UCSD-AML1 (cell line): Measurements from ENCODE around the gene PBX4.
"Not testable (repeated sequence)": the region's sequence is repeated elsewhere in the genome, so short reads cannot be mapped to it uniquely, and the experiment has no call there.

Experiments
- DNase-seq: peaks from one replicate; lab custom pipeline; 2025; ENCODE audit not compliant: unreplicated experiment; lab: John Stamatoyannopoulos, UW

The PBX4 gene

GRCh38 chr19:19618219-19619051 is at the start of gene PBX4:
TSS of gene PBX4 (minus strand) at chr19:19618687. CDS start at chr19:19618629, 58 bp downstream.
- DNase-seq, result peak; percentile 94

GRCh38 chr19:19665420-19665948 is 47.0 kb upstream of the PBX4 start:
- DNase-seq, result not testable (repeated sequence)

- DNase-seq, result peak; percentile 98
These were observed 45.0 kb upstream of the PBX4 start, which contains the start of gene ATP13A1 for GRCh38 chr19:19663256-19664120. TSS of gene ATP13A1 (minus strand) at chr19:19663676. CDS start at chr19:19663666, 10 bp downstream.

- DNase-seq, result no peak
These were observed 44.4 kb upstream of the PBX4 start for GRCh38 chr19:19662871-19663255.

GRCh38 chr19:19662344-19662743 is 43.9 kb upstream of the PBX4 start:
- DNase-seq, result no peak

GRCh38 chr19:19661675-19662251 is 43.3 kb upstream of the PBX4 start:
- peak; percentile 13 for DNase-seq

- DNase-seq, result no peak
These were observed 42.7 kb upstream of the PBX4 start for GRCh38 chr19:19661141-19661674.

GRCh38 chr19:19659646-19660245 is 41.3 kb upstream of the PBX4 start:
- DNase-seq, result no peak

GRCh38 chr19:19657397-19657783 is 38.9 kb upstream of the PBX4 start:
- DNase-seq, result no peak

- DNase-seq, result no peak
These were observed 38.2 kb upstream of the PBX4 start for GRCh38 chr19:19656451-19657396.

GRCh38 chr19:19655641-19656343 is 37.3 kb upstream of the PBX4 start:
- no peak for DNase-seq

GRCh38 chr19:19655051-19655594 is 36.6 kb upstream of the PBX4 start:
- no peak for DNase-seq

- no peak for DNase-seq
These were observed 36.0 kb upstream of the PBX4 start for GRCh38 chr19:19654441-19654840.

- no peak for DNase-seq
These were observed 35.2 kb upstream of the PBX4 start for GRCh38 chr19:19653597-19654147.

GRCh38 chr19:19652482-19653295 is 34.2 kb upstream of the PBX4 start:
- no peak for DNase-seq

GRCh38 chr19:19651076-19651475 is 32.6 kb upstream of the PBX4 start:
- DNase-seq, result no peak

- DNase-seq, result no peak
These were observed 31.8 kb upstream of the PBX4 start for GRCh38 chr19:19650331-19650730.
